ENCODE data around the gene DPCD.
A peak's percentile ranks its signal among the peaks of the same experiment; 100 is the strongest.
"Not testable (repeated sequence)": the region's sequence is repeated elsewhere in the genome, so short reads cannot be mapped to it uniquely, and the experiment has no call there.

The DPCD gene

DNA sequence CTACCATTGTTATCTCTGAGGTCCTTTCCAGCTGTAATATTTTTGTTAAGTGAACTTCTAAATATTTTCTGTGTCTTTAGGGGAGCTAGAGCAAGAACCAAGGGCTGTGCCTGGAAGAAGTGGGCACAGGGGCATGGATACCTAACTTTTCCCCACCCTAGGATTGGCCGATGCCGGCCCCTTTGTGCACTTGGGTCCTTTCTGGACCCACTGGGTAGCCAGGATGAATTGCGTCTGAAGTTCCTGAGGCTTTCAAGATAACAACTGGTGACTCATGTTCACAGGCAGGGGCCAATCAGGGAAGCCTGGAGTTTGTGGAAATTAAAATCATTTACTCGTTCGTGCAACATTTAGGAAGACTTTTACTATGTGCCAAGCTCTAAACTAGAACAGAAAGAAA is 758 bp downstream of the DPCD start:
- DNase-seq, result no peak

- DNase-seq, result not testable (repeated sequence)
Measured at GRCh38 chr10:101593331-101593730, 5.2 kb downstream of the DPCD start.

- no peak for DNase-seq
Measured at GRCh38 chr10:101595591-101596433, 7.7 kb downstream of the DPCD start.

GRCh38 chr10:101597091-101597900 is 9.2 kb downstream of the DPCD start:
- no peak for DNase-seq

- no peak for DNase-seq
Measured at GRCh38 chr10:101601541-101601940, 13.4 kb downstream of the DPCD start.

DNA sequence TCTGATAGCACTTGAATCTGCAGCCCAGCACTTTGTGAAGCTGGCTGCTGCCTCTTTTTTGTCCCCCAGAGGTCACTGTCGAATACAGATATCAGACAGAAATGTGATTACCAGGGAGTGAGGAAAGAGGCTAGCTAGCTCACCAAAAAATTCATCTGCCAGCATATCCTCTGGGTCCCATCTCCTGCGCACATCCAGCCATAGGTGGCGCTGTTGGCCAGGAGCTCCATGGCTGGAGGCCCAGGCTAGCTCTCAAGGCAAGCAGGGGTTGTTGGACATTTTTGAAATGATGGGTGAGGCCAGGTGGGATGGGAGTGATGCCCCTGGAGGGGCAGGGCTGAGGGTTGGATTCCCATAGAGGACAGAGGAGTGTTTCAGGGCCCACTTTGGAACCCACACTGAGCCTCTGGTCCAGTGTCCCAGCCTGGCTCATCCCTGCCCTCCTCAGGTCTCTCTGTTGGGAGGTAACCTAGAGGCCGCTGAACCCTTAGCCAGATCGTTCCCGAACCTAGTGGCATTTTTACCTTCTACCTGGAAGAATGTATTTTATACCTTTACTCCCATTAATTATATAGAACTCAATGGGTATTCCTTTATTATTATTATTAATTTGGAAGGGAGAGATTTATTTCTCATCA is 14.8 kb downstream of the DPCD start:
- peak; percentile 51 for DNase-seq

- no peak for DNase-seq
Measured at GRCh38 chr10:101607124-101607523, 19.0 kb downstream of the DPCD start.

- DNase-seq, result no peak
Measured at GRCh38 chr10:101609481-101609880, 21.4 kb downstream of the DPCD start.

DNA sequence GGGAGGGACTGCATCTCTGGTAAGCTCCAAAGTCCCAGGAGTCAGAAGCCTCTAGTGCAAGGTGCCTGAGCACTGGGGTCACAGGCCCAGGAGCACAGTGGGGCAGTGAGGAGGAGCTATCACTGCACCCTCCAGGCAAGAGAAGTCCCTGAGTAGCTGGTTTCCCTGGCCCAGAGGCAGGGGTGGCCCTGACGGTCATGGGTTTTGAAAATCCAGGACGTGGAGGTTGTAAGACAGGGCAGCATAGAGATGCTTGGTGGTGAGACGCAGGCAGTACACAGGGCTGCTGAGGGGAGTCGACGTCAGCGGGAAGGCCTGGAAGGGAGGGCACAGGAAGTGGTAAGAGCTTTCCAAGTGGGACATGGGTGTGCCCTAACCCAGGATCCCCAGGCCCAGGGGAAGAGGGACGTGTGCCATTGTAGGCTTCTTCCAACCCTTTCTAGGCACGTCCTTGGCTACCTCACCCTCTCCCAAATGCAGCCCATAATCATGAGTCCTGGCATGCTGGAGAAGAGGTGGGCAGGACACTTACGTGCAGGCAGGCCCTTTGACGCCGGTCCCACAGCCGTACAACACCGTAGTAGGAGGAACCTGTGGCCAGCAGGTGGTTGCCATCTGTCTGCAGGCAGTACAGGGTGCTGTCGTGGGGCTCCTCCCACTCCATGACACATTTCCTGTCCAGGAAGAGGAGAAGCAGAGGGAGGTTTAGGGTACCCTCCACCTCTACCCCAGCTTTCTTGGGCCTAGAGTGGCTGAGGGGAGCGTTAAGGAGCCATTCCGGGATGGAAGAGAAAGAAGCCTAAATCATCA is 23.2 kb downstream of the DPCD start:
- no peak for DNase-seq

DNA sequence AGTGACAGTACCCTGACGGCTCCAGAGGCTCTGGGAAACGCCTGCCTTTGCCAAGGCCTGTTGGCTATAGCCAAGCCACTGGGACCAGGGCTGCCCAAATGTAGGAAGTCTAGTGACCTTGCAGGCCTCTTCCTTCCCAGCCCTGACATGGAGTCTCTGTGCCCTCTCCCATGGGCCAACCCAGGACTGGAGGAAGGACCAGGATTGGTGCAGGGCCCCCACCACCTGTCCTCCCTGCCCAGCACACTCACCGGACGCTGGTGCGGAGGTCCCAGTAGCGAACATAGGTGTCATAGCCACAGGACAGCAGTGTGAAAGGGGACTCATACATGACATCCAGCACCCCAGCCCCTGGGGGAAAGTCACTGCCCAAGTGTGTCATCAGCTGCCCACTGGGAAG is 24.0 kb downstream of the DPCD start:
- no peak for DNase-seq

GRCh38 chr10:101612872-101613271 is 24.8 kb downstream of the DPCD start:
- no peak for DNase-seq

DNA sequence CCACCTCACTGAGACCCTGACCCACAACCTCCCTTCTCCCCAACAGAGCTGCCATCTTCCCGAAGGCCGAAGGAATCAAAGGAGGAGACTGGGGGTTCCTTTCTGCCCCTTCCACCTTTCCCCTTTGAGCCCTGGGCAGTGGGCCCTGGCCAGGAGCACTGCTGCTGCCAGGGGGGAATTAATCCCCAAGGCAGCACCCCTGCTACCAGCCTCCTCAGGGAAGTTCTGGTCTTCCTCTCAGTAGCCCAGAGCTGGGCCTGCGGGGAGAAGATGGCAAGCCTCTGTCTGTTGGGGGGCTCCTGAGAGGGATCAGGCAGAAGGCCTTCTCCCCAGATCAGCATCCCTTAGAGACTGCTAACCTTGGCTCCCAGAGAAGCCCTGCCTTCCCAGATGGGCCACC is 25.5 kb downstream of the DPCD start:
- no peak for DNase-seq

- no peak for DNase-seq
Measured at GRCh38 chr10:101614663-101615524, 26.8 kb downstream of the DPCD start.

- no peak for DNase-seq
Measured at GRCh38 chr10:101615525-101616116, 27.5 kb downstream of the DPCD start.

- DNase-seq, result no peak
Measured at GRCh38 chr10:101616415-101617101, 28.4 kb downstream of the DPCD start.

GRCh38 chr10:101617102-101617823 is 29.1 kb downstream of the DPCD start:
- no peak for DNase-seq

DNA sequence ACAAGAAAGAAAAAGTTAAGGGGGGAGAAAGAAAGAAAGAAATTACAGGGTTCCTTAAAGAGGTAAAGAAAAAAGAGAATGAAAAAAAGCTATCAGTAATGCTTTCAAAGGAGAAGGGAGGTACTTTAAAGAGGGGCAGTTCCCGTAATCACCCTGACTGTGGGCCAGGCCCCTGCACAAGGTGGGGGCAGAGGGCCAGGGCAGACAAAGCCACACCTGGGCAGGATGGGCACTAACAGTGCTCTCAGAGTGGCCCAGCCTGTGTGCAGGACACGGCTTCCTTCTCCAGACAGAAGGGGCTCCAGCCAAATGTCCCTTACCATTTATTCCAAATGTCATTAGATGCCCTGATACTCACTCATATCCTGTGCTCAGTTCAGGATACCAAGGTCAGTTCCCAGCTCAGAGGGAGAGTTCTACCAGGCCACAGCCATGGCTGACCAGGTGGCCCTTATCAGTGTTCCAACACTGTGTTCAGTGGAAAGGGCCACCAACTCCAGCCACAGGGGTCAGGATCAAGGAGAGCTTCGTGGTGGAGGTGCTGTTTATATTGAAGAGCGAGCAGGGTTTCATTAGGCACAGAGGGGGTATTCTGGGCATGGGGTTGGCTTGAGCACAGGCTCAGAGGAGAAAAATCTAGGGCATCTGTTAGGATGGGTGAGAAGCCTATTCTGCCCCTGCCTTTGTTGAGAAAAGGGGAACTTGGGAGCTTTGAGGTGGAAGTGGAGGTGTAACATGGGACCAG is 29.9 kb downstream of the DPCD start:
- DNase-seq, result no peak

DNA sequence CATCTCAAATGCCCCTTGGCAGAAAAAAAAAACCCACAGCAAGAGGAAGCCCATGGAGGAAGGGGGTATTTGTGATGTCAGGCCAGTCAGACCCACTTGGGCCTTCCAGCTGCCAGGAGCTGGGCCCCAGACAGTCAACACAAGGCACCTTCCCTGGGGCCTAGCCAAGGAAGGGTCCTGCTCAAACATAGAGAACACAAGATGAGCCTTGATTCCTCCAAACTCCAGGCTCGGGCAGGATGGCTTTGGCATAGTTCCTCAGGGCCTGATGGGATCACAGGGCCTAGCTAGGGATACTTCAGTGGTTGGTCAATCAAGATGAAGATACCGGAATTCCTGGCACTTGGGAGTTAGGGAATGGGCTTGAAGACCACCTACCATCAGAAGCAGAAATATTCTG is 30.8 kb downstream of the DPCD start:
- DNase-seq, result no peak

DNA sequence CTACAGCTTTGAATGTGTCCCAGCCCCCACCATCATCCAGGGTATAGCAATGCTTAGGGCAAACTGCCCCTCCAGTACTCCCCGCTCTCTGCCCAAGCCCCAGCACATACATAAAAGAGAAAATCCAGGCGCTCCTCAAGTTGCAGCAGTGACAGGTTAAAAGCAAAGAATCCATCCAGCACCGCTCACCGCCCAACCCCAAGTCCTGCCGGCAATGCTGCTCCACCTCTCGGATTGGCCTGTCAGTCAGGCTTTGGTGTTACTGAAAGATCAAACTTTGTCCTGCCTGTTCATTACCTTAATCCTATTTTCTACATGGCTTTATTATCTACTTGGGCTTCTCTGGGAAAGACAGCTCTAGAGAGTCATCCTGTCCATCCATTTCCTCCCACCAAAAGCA is 31.9 kb downstream of the DPCD start:
- DNase-seq, result no peak
